ENCODE measurements around the gene ARID1B. TPM values are rescaled to one million over a fixed set of nuclear protein-coding genes. Genes with fewer than 3 reads are reported as not detected.
A peak's percentile ranks its signal among the peaks of the same experiment; 100 is the strongest.

ARID1B gene
- total and polyA plus RNA-seq, 10 donors = 17.7 to 223 (median 141) TPM

GRCh38 chr6:156976216-156977127 is 199.3 kb downstream of the ARID1B start:
- 45 to 61% (median 56%) methylated on average over 21 of the region's 21 CpGs for WGBS, 5 donors
- H3K27me3 ChIP-seq (replicated peaks in 1 of 7) = no peaks in the 10 kb centered on the region
- H3K4me1 ChIP-seq = peaks cover 7 to 100% (median 87%) of the 10 kb centered on the region in 6 donors
- DNase-seq = no peak
- intact Hi-C loops (cut with DNase I; ENCODE audit: low total_unique reads) = no loop called here
- H3K27ac ChIP-seq = peak overlapping the region in 4 of 8 donors; percentile 37 to 62 (median 44)
- TF ChIP-seq POLR2A (IDR thresholded peaks at IDR 0.05) (no peak), POLR2AphosphoS5 (IDR thresholded peaks at IDR 0.05) (peak in 1 of 3 donors; percentile 31)
- H3K36me3 ChIP-seq = no peaks in the 10 kb centered on the region
- peak overlapping the region in 5 of 8 donors; percentile 3 to 60 (median 18) for H3K4me3 ChIP-seq
- no peaks in the 10 kb centered on the region for H3K9me3 ChIP-seq

- intact Hi-C loops (cut with DNase I; ENCODE audit: low total_unique reads) = no loop called here
- H3K4me3 ChIP-seq = no peak overlapping the region
- 58 to 82% (median 65%) methylated on average over 7 to 8 of the region's 8 CpGs for WGBS, 5 donors
- H3K9me3 ChIP-seq = no peaks in the 10 kb centered on the region
- TF ChIP-seq POLR2AphosphoS5 (IDR thresholded peaks at IDR 0.05) (no peak), POLR2A (IDR thresholded peaks at IDR 0.05) (no peak)
- no peaks in the 10 kb centered on the region for H3K27me3 ChIP-seq (replicated peaks in 1 of 7)
- no peak overlapping the region for H3K27ac ChIP-seq
- H3K36me3 ChIP-seq = no peaks in the 10 kb centered on the region
- DNase-seq = no peak
- H3K4me1 ChIP-seq = peaks cover 7 to 100% (median 87%) of the 10 kb centered on the region in 6 donors
Measured at GRCh38 chr6:156977527-156978291, 200.5 kb downstream of the ARID1B start.

- Histone ChIP-seq H3K9me3 (no peaks in the 10 kb centered on the region), H3K4me1 (peaks cover 10 to 100% (median 87%) of the 10 kb centered on the region in 6 donors), H3K4me3 (no peak overlapping the region), H3K27me3 (replicated peaks in 1 of 7) (no peaks in the 10 kb centered on the region), H3K27ac (no peak overlapping the region), H3K36me3 (no peaks in the 10 kb centered on the region)
- 80 to 89% (median 83%) methylated on average over 2 of the region's 2 CpGs for WGBS, 5 donors
- no peak for TF ChIP-seq POLR2A (IDR thresholded peaks at IDR 0.05)
- no peak for TF ChIP-seq POLR2AphosphoS5 (IDR thresholded peaks at IDR 0.05)
- no peak for TF ChIP-seq CTCF (IDR thresholded peaks at IDR 0.05 in 8 of 11, conservative IDR thresholded peaks at IDR 0.05 in 3 of 11)
- intact Hi-C loops (cut with DNase I; ENCODE audit: low total_unique reads) = no loop called here
- no peak for DNase-seq
Measured at GRCh38 chr6:156978948-156979347, 201.8 kb downstream of the ARID1B start.

- Histone ChIP-seq H3K4me3 (no peak overlapping the region), H3K27ac (no peak overlapping the region), H3K36me3 (no peaks in the 10 kb centered on the region), H3K9me3 (no peaks in the 10 kb centered on the region), H3K27me3 (replicated peaks in 1 of 7) (no peaks in the 10 kb centered on the region), H3K4me1 (peaks cover 17 to 100% (median 84%) of the 10 kb centered on the region in 6 donors)
- 92 to 95% (median 94%) methylated on average over 10 of the region's 10 CpGs for WGBS, 5 donors
- TF ChIP-seq CTCF (IDR thresholded peaks at IDR 0.05 in 8 of 11, conservative IDR thresholded peaks at IDR 0.05 in 3 of 11) = no peak
- TF ChIP-seq POLR2AphosphoS5 (IDR thresholded peaks at IDR 0.05) = no peak
- TF ChIP-seq POLR2A (IDR thresholded peaks at IDR 0.05) = no peak
- intact Hi-C loops (cut with DNase I; ENCODE audit: low total_unique reads) = no loop called here
- no peak for DNase-seq
Measured at GRCh38 chr6:156980515-156980914, 203.3 kb downstream of the ARID1B start.
